Bronchial epithelial cell (primary cell): ENCODE measurements around the gene CYS1. TPM values are rescaled to one million over a fixed set of nuclear protein-coding genes. Genes with fewer than 3 reads are reported as not detected.
"Not testable (repeated sequence)": the region's sequence is repeated elsewhere in the genome, so short reads cannot be mapped to it uniquely, and the experiment has no call there.

ENCODE experiments used
- DNase-seq: peaks from one replicate; pipeline ENCODE4 v3.0.0-alpha.2; 2010; ENCODE audit warnings: low read depth
- FAIRE-seq: peaks from 2 replicates; lab custom pipeline; 2011; peaks lifted over from hg19 to GRCh38; lab: Jason Lieb, UNC
- H3K27me3 ChIP-seq: 2 replicates; pipeline ENCODE4 v1.5.1; 2011; ENCODE audit warnings: low read length; ENCODE audit not compliant: control insufficient read depth, insufficient read depth
- H3K36me3 ChIP-seq: 2 replicates; pipeline ENCODE4 v1.5.1; 2011; ENCODE audit warnings: low read length; ENCODE audit not compliant: control insufficient read depth, insufficient read depth
- H3K4me3 ChIP-seq: 2 replicates; pipeline ENCODE4 v1.5.1; 2011; ENCODE audit warnings: mild to moderate bottlenecking, low read depth, low read length, control low read depth
- total RNA-seq: library from RNA; depleted of rRNA; stranded (reverse); fragments of >200 nt; gene quantifications from 2 replicates; pipeline ENCODE4 v1.2.1, GENCODE V29; 2014
- TF ChIP-seq, protein P1 (sequence below): IDR thresholded peaks from 2 replicates; pipeline ENCODE4 v1.5.1; 2011; ENCODE audit warnings: mild to moderate bottlenecking, moderate library complexity, low read length, control low read depth, inconsistent platforms; ENCODE audit not compliant: insufficient read depth, severe bottlenecking

Gene CYS1
- total RNA-seq, 1 donor from 2014 or later = 0.26 TPM

DNA sequence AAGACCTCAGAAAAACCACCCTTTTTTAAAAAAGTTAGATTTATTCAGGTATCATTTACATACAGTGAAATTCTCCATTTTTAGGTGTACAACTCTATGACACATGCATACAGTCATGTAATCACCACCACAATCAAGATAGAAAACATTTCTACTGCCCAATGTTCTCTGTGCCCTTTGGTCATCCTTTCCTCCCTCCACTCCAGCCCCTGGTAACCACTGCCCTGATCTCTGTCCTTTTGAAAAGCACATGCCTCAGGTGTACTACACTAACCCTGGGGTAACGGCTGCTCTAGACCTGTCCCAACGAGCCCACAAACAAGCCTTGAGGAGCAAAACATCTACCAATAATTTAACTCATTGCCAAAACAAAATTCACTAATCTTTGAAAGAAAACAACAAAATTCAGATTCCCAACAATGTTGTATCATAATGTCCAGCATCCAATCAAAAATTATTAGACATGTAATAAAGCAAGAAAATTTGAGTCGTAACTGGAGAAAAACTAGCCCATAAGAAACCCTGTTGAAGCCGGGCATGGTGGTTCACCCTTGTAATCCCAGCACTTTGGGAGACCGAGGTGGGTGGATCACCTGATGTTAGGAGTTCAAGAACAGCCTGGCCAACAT, 62.8 kb downstream of the CYS1 start:
- TF ChIP-seq, protein P1, sequence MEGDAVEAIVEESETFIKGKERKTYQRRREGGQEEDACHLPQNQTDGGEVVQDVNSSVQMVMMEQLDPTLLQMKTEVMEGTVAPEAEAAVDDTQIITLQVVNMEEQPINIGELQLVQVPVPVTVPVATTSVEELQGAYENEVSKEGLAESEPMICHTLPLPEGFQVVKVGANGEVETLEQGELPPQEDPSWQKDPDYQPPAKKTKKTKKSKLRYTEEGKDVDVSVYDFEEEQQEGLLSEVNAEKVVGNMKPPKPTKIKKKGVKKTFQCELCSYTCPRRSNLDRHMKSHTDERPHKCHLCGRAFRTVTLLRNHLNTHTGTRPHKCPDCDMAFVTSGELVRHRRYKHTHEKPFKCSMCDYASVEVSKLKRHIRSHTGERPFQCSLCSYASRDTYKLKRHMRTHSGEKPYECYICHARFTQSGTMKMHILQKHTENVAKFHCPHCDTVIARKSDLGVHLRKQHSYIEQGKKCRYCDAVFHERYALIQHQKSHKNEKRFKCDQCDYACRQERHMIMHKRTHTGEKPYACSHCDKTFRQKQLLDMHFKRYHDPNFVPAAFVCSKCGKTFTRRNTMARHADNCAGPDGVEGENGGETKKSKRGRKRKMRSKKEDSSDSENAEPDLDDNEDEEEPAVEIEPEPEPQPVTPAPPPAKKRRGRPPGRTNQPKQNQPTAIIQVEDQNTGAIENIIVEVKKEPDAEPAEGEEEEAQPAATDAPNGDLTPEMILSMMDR = no peak
- no peaks in the 10 kb centered on the region for H3K36me3 ChIP-seq
- H3K4me3 ChIP-seq = no peak overlapping the region
- no peak for DNase-seq
- H3K27me3 ChIP-seq = no peaks in the 10 kb centered on the region
- no peak for FAIRE-seq

DNA sequence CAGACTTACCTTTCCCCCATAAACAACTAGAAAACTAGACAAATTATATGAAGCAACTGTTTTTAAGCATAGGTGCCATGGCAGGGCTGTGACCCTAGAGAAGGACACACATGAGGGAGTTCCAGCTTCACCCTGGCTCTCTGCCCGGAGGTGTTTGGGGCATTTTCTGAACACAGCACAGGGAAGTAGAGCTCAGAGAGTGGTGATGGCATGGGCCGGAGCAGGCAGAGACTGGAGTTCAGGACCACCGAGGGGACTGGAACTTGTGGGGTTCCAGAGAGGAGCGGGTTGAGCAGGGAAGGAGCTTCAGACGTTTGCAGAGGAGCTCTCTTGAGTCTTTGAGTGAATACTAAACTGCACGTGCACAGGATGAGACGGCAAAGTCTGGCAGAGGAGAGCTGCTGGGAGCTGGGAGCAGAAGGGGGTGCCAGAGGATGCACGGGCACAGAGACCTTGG, 63.4 kb downstream of the CYS1 start:
- TF ChIP-seq, protein P1 = no peak
- H3K4me3 ChIP-seq = no peak overlapping the region
- no peak for DNase-seq
- FAIRE-seq = peak; percentile 43
- H3K27me3 ChIP-seq = no peaks in the 10 kb centered on the region
- no peaks in the 10 kb centered on the region for H3K36me3 ChIP-seq

GRCh38 chr2:10016001-10016801, 64.0 kb downstream of the CYS1 start:
- H3K4me3 ChIP-seq = no peak overlapping the region
- no peaks in the 10 kb centered on the region for H3K36me3 ChIP-seq
- TF ChIP-seq, protein P1 = no peak
- DNase-seq (no peak), FAIRE-seq (no peak)
- no peaks in the 10 kb centered on the region for H3K27me3 ChIP-seq

DNA sequence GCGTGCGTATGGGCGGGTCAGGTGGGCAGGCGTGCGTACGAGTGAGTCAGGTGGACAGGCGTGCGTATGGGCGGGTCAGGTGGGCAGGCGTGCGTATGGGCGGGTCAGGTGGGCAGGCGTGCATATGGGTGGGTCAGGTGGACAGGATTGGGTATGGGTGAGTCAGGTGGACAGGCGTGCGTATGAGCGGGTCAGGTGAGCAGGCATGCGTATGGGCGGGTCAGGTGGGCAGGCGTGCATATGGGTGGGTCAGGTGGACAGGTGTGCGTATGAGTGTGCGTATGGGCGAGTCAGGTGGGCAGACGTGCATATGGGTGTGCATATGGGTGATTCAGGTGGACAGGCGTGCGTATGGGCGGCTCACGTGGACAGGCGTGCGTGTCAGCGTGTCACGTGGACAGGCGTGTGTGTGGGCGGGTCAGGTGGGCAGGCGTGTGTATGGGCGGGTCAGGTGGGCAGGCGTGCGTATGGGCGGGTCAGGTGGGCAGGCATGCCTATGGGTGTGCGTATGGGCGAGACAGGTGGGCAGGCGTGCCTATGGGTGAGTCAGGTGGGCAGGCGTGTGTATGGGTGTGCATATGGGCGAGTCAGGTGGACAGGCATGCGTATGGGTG, 64.7 kb downstream of the CYS1 start:
- DNase-seq, FAIRE-seq, H3K27me3 ChIP-seq, H3K36me3 ChIP-seq, H3K4me3 ChIP-seq: not testable (repeated sequence)

DNA sequence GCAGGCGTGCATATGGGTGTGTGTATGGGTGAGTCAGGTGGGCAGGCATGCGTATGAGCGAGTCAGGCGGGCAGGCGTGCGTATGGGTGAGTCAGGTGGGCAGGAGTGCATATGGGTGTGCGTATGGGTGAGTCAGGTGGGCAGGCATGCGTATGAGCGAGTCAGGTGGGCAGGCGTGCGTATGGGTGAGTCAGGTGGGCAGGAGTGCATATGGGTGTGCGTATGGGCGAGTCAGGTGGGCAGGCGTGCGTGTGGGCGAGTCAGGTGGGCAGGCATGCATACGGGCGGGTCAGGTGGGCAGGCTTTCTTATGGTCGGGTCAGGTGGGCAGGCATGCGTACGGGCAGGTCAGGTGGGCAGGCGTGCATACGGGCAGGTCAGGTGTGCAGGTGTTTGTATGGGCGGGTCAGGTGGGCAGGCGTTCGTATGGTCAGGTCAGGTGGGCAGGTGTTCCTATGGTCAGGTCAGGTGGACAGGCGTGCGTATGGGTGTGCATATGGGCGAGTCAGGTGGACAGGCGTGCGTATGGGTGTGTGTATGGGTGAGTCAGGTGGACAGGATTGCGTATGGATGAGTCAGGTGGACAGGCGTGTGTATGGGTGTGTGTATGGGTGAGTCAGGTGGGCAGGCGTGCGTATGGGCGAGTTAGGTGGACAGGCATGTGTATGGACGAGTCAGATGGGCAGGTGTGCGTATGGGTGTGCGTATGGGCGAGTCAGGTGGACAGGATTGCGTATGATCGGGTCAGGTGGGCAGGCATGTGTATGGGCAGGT, 65.6 kb downstream of the CYS1 start:
- TF ChIP-seq, protein P1 = no peak
- DNase-seq (peak; percentile 93), FAIRE-seq (peak; percentile 94)

GRCh38 chr2:10013651-10014417, 66.4 kb downstream of the CYS1 start:
- H3K4me3 ChIP-seq, DNase-seq, H3K27me3 ChIP-seq, H3K36me3 ChIP-seq: not testable (repeated sequence)
- peak; percentile 91 for FAIRE-seq

More for the DNA sequence above, 65.6 kb downstream of the CYS1 start:
- Histone ChIP-seq H3K4me3 (no peak overlapping the region), H3K36me3 (no peaks in the 10 kb centered on the region), H3K27me3 (no peaks in the 10 kb centered on the region)
